Peyer's patch (tissue), 4 donors: ENCODE results near the gene ELMOD1.

Experiments
- POLR2A ChIP-seq, 2 donors: fragments of 450-650 bp; IDR thresholded peaks; one replicate each; pipeline ENCODE4 v1.5.1; 2017; ENCODE audit warnings: antibody characterized with exemption in 2 of 2, mild to moderate bottlenecking in 2 of 2, moderate library complexity in 2 of 2
- TF ChIP-seq, protein P1 (sequence below), 6 experiments: fragments of 450-650 bp in 4 of 6; fragments of 200-600 bp in 2 of 6; sonication (generic) in 1 of 6; IDR thresholded peaks; one replicate each; pipeline ENCODE4 v1.5.1; 2017 to 2019; ENCODE audit warnings: antibody characterized with exemption in 6 of 6, mild to moderate bottlenecking in 3 of 6, moderate library complexity in 1 of 6

DNA sequence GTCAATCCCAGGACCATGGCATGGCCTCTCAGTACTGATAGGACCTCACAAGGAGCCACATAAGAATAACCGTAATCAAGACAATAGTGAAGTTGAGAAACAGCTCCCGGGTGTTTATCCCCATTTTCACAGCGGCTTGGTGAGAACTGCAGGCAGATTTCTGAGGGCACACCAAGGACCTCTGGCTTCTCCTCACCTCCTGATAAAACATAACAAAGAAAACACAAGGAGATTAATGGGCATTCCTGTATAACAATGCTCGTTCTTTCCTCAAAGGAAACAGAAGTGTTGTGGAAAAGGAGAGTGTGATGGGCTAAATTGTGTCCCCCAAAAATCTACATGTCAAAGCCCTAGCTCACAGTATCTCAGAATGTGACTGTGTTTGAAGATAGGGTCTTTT, 116.9 kb downstream of the ELMOD1 start:
- TF ChIP-seq, protein P1, sequence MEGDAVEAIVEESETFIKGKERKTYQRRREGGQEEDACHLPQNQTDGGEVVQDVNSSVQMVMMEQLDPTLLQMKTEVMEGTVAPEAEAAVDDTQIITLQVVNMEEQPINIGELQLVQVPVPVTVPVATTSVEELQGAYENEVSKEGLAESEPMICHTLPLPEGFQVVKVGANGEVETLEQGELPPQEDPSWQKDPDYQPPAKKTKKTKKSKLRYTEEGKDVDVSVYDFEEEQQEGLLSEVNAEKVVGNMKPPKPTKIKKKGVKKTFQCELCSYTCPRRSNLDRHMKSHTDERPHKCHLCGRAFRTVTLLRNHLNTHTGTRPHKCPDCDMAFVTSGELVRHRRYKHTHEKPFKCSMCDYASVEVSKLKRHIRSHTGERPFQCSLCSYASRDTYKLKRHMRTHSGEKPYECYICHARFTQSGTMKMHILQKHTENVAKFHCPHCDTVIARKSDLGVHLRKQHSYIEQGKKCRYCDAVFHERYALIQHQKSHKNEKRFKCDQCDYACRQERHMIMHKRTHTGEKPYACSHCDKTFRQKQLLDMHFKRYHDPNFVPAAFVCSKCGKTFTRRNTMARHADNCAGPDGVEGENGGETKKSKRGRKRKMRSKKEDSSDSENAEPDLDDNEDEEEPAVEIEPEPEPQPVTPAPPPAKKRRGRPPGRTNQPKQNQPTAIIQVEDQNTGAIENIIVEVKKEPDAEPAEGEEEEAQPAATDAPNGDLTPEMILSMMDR (IDR thresholded peaks at IDR 0.05), result no peak
- TF ChIP-seq POLR2A (IDR thresholded peaks at IDR 0.05), result no peak
